Liver (tissue), 9 donors: ENCODE measurements around the gene ZNF669. TPM values are rescaled to one million over a fixed set of nuclear protein-coding genes. Genes with fewer than 3 reads are reported as not detected.
"Not testable (repeated sequence)": the region's sequence is repeated elsewhere in the genome, so short reads cannot be mapped to it uniquely, and the experiment has no call there.

Experiments
- DNase-seq: peaks from one replicate; pipeline ENCODE4 v3.0.0-alpha.2; 2017; ENCODE audit warnings: low spot score
- H3K27ac ChIP-seq, 2 donors: one replicate each; pipeline ENCODE4 v1.7.0; 2013; ENCODE audit warnings: inconsistent platforms in 2 of 2, low read length in 2 of 2, control low read depth in 1 of 2, low read depth in 1 of 2, mild to moderate bottlenecking in 1 of 2
- H3K27me3 ChIP-seq, 4 donors: one replicate each; pipeline versions ENCODE4 v1.6.1 to v1.7.0; 2013; ENCODE audit warnings: low read length in 3 of 4, inconsistent platforms in 1 of 4, mild to moderate bottlenecking in 1 of 4, moderate library complexity in 1 of 4; ENCODE audit not compliant: control insufficient read depth in 4 of 4, insufficient read depth in 4 of 4
- H3K36me3 ChIP-seq, 4 donors: one replicate each; pipeline versions ENCODE4 v1.6.1 to v1.7.0; 2013; ENCODE audit warnings: low read length in 3 of 4, mild to moderate bottlenecking in 3 of 4, low read depth in 1 of 4, moderate library complexity in 1 of 4; ENCODE audit not compliant: control insufficient read depth in 4 of 4, insufficient read depth in 3 of 4
- H3K4me1 ChIP-seq, 4 donors: one replicate each; pipeline versions ENCODE4 v1.6.1 to v1.7.0; 2013; ENCODE audit warnings: low read length in 3 of 4, mild to moderate bottlenecking in 3 of 4, moderate library complexity in 1 of 4; ENCODE audit not compliant: control insufficient read depth in 4 of 4, insufficient read depth in 4 of 4
- H3K4me3 ChIP-seq, 3 donors: one replicate each; pipeline versions ENCODE4 v1.6.1 to v1.7.0; 2013; ENCODE audit warnings: low read length in 3 of 3, control low read depth in 1 of 3, low read depth in 1 of 3, mild to moderate bottlenecking in 1 of 3
- H3K9ac ChIP-seq, 2 donors: one replicate each; pipeline ENCODE4 v1.7.0; 2013; ENCODE audit warnings: low read length in 2 of 2, mild to moderate bottlenecking in 2 of 2, moderate library complexity in 2 of 2, control low read depth in 1 of 2, low read depth in 1 of 2
- H3K9me3 ChIP-seq, 4 donors: one replicate each; pipeline versions ENCODE4 v1.6.1 to v1.7.0; 2013; ENCODE audit warnings: low read length in 3 of 4; ENCODE audit not compliant: control insufficient read depth in 4 of 4
- EGR1 ChIP-seq, 2 donors: IDR thresholded peaks; 2 replicates each; pipeline ENCODE4 v1.6.1; 2016 to 2018; ENCODE audit warnings: antibody characterized with exemption in 2 of 2, low read depth in 2 of 2
- FOXA1 ChIP-seq: IDR thresholded peaks from 2 replicates; pipeline ENCODE4 v1.6.1; 2016; ENCODE audit warnings: antibody characterized with exemption
- FOXA2 ChIP-seq: IDR thresholded peaks from 2 replicates; pipeline ENCODE4 v1.6.1; 2016; ENCODE audit warnings: antibody characterized with exemption
- GABPA ChIP-seq, 2 donors: IDR thresholded peaks in 1 of 2; conservative IDR thresholded peaks in 1 of 2; 2 replicates each; pipeline ENCODE4 v1.6.1; 2016; ENCODE audit warnings: antibody characterized with exemption in 2 of 2, mild to moderate bottlenecking in 1 of 2, moderate library complexity in 1 of 2
- RXRA ChIP-seq, 2 donors: IDR thresholded peaks; 2 replicates each; pipeline ENCODE4 v1.6.1; 2017 to 2018; ENCODE audit warnings: antibody characterized with exemption in 2 of 2, mild to moderate bottlenecking in 1 of 2
- SP1 ChIP-seq: IDR thresholded peaks from 2 replicates; pipeline ENCODE4 v1.6.1; 2018; ENCODE audit warnings: antibody characterized with exemption, mild to moderate bottlenecking
- TAF1 ChIP-seq: conservative IDR thresholded peaks from 2 replicates; pipeline ENCODE4 v1.6.1; 2016; ENCODE audit warnings: antibody characterized with exemption, mild to moderate bottlenecking
- YY1 ChIP-seq: IDR thresholded peaks from 2 replicates; pipeline ENCODE4 v1.6.1; 2016; ENCODE audit warnings: antibody characterized with exemption, mild to moderate bottlenecking
- WGBS: extraction: QIAGEN DNeasy Blood & Tissue Kit; methylation state at CpG from one replicate; pipeline ENCODE4 v1.1.7; 2013; 5-methylcytosine and 5-hydroxymethylcytosine counted together
- polyA plus RNA-seq, 2 donors: library from polyadenylated mRNA; stranded (reverse) in 1 of 2; unstranded in 1 of 2; fragments of 200-250 nt in 1 of 2; fragments of >200 nt in 1 of 2; fragmentation: Nextera tagmentation in 1 of 2; extraction: Ambion mirVana in 1 of 2; gene quantifications; one replicate each; pipeline versions ENCODE4 v1.2.1 to v1.2.3, GENCODE V29; 2013 to 2015
- total RNA-seq, 2 donors: library from RNA; depleted of rRNA; stranded (reverse); fragments of >200 nt; gene quantifications; one replicate each; pipeline ENCODE4 v1.2.3, GENCODE V29; 2014
- TF ChIP-seq, protein P1 (sequence below): IDR thresholded peaks from 2 replicates; pipeline ENCODE4 v1.6.1; 2016; ENCODE audit warnings: antibody characterized with exemption
- TF ChIP-seq, protein P2 (sequence below): fragments of 150-350 bp; IDR thresholded peaks from 2 replicates; pipeline ENCODE4 v1.5.1; 2017; ENCODE audit warnings: improper control_type of control experiment, low read depth, low read length; ENCODE audit not compliant: missing input control
- TF ChIP-seq, protein P3 (sequence below): IDR thresholded peaks from 2 replicates; pipeline ENCODE4 v1.6.1; 2016; ENCODE audit warnings: antibody characterized with exemption
- donor health status: healthy.
- donor health status: healthy.
- donor health status: healthy.
- donor health status: healthy.
- donor health status: healthy.

Gene ZNF669
- total and polyA plus RNA-seq, 4 donors = 1.2 to 4.2 (median 2.2) TPM

DNA sequence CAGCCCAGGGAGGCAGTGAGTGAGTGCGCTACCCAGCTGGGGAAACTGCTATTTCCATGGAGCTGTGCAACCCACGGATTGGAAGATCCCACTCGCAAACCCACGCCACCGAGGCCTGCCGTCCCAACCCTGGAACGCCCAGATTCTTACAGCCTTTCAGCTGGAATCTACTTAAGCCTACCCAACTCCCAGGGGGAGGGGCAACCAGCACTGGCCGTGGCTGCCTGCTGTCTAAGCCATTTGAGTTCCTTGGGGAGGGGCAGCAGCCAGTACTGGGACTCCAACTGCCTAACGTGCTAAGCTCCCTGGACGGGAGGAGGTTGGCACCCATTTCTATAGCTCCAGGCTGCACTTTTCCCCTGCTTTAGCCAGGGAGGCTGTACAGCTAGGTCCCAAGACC lies 27.1 kb upstream of the ZNF669 start (continued):
- TF ChIP-seq, protein P1, sequence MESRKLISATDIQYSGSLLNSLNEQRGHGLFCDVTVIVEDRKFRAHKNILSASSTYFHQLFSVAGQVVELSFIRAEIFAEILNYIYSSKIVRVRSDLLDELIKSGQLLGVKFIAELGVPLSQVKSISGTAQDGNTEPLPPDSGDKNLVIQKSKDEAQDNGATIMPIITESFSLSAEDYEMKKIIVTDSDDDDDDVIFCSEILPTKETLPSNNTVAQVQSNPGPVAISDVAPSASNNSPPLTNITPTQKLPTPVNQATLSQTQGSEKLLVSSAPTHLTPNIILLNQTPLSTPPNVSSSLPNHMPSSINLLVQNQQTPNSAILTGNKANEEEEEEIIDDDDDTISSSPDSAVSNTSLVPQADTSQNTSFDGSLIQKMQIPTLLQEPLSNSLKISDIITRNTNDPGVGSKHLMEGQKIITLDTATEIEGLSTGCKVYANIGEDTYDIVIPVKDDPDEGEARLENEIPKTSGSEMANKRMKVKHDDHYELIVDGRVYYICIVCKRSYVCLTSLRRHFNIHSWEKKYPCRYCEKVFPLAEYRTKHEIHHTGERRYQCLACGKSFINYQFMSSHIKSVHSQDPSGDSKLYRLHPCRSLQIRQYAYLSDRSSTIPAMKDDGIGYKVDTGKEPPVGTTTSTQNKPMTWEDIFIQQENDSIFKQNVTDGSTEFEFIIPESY = no peak
- TF ChIP-seq SP1 = no peak

DNA sequence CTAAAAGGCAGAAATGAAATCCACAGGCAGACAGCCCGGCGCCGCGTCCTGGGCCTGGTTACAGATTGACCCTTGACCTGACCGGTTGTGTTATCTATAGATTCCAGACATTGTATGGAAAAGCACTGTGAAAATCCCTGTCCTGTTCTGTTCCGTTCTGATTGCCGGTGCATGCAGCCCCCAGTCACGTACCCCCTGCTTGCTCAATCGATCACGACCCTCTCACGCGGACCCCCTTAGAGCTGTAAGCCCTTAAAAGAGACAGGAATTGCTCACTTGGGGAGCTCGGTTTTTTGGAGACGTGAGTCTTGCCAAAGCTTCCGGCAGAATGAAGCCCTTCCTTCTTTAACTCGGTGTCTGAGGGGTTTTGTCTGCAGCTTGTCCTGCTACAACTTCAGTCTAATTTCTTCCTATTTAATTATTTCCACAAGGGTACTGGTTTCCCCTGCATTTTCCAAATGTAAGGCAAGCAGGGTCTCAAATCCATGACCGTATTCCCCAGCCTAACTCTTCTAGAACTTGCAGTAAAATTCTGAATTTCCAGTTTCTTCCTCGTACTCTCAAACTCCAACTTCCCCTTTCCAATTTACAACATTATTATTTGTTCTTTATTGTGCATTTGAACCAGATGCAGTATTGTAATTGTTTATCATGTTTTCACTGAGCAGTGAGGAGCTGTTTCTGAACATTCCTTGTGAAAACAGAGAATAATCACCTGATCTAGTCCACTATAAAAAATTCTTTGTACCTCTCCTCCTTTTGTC lies 23.5 kb upstream of the ZNF669 start:
- not testable (repeated sequence) for H3K9ac ChIP-seq

DNA sequence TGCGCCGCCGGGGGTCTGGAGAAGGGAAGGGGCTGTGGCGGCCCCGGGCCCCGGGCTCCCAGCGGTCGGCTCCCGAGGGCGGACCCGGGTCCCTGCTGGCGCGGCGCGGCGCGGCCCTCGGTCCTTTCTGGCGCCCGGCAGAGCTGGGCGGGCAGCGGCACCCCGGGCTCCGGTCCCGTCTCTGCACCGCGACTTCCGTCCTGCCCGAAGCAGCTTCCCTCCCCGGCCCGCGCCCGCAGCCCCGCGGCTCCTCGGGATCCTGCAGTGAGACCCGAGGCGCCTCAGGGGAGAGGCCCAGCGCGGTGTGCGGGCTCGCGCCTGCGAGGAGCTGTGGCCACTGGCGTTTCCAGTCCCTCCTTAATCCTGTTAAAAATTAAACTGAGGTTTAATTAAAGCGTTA lies 22.4 kb upstream of the ZNF669 start:
- H3K4me3 ChIP-seq, H3K4me1 ChIP-seq, H3K27ac ChIP-seq, H3K27me3 ChIP-seq, DNase-seq, H3K36me3 ChIP-seq, H3K9ac ChIP-seq: not testable (repeated sequence)
- peaks cover under 1 to 12% (median 9%) of the 10 kb centered on the region in 4 donors for H3K9me3 ChIP-seq
- no CpG with 5 or more reads among the region's 46 CpGs for WGBS

More for the DNA sequence above, 23.5 kb upstream of the ZNF669 start:
- peaks cover 3 to 16% (median 12%) of the 10 kb centered on the region in 4 donors for H3K9me3 ChIP-seq
- 53% methylated on average over 13 of the region's 18 CpGs for WGBS
- not testable (repeated sequence) for H3K4me3 ChIP-seq, DNase-seq, H3K36me3 ChIP-seq, H3K27ac ChIP-seq, H3K4me1 ChIP-seq, H3K27me3 ChIP-seq

DNA sequence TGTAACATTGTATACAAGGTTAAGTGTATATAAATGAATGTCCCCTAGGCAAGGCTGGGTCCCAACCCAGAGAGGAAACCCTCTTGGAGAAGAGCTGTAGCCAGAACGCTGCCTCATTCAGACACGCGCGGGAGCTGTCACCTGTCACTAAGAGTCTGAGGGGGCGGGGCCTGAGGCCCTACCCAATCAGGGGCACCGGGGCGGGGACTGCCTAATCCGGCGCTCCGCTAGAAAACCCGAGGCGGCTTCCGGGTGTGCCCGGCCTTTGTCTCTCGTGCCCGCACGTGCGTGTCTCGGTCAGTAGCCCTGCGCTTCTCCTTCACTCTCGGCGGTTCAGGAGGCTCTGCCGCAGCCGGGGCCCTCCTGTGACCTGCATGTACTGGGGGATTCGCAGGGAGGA lies 22.0 kb upstream of the ZNF669 start:
- not testable (repeated sequence) for H3K36me3 ChIP-seq, H3K27me3 ChIP-seq, H3K9me3 ChIP-seq, DNase-seq, H3K9ac ChIP-seq, H3K27ac ChIP-seq, H3K4me1 ChIP-seq, H3K4me3 ChIP-seq
- no CpG with 5 or more reads among the region's 25 CpGs for WGBS

DNA sequence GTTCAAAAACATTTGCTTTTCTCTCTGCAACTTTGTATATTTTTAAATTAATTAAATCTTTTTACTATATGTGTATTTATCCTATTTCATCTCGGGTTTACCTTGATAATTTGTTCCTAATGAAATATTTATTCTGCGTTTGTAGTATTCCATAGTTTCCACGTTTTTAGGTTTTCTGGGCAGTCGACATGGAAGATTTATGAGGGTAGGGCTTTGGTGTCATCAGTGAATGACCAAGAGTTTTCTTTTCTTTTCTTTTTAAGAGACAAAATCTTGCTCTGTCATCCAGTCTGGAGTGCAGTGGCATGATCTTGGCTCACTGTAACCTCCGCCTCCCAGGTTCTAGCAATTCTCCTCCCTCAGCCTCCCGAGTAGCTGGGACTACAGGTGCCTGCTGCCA lies 17.2 kb upstream of the ZNF669 start:
- no peaks in the 10 kb centered on the region for H3K4me1 ChIP-seq
- no peak for DNase-seq
- H3K36me3 ChIP-seq = no peaks in the 10 kb centered on the region
- H3K27ac ChIP-seq = no peak overlapping the region
- H3K9ac ChIP-seq = no peak overlapping the region
- H3K9me3 ChIP-seq = peaks cover 0 to 4% (median 2%) of the 10 kb centered on the region in 4 donors
- H3K27me3 ChIP-seq = no peaks in the 10 kb centered on the region
- no peak overlapping the region for H3K4me3 ChIP-seq
- WGBS = 77% methylated on average over 6 of the region's 6 CpGs
- TF ChIP-seq, protein P1 = no peak
- TF ChIP-seq GABPA (IDR thresholded peaks at IDR 0.05 in 1 of 2, conservative IDR thresholded peaks at IDR 0.05 in 1 of 2) = no peak
- TF ChIP-seq FOXA1 = no peak
- TF ChIP-seq RXRA (IDR thresholded peaks at IDR 0.05) = no peak
- TF ChIP-seq, protein P2, sequence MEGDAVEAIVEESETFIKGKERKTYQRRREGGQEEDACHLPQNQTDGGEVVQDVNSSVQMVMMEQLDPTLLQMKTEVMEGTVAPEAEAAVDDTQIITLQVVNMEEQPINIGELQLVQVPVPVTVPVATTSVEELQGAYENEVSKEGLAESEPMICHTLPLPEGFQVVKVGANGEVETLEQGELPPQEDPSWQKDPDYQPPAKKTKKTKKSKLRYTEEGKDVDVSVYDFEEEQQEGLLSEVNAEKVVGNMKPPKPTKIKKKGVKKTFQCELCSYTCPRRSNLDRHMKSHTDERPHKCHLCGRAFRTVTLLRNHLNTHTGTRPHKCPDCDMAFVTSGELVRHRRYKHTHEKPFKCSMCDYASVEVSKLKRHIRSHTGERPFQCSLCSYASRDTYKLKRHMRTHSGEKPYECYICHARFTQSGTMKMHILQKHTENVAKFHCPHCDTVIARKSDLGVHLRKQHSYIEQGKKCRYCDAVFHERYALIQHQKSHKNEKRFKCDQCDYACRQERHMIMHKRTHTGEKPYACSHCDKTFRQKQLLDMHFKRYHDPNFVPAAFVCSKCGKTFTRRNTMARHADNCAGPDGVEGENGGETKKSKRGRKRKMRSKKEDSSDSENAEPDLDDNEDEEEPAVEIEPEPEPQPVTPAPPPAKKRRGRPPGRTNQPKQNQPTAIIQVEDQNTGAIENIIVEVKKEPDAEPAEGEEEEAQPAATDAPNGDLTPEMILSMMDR = no peak
- no peak for TF ChIP-seq TAF1
- no peak for TF ChIP-seq YY1
- TF ChIP-seq FOXA2 = no peak
- TF ChIP-seq, protein P3, sequence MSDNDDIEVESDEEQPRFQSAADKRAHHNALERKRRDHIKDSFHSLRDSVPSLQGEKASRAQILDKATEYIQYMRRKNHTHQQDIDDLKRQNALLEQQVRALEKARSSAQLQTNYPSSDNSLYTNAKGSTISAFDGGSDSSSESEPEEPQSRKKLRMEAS = no peak
- TF ChIP-seq EGR1 (IDR thresholded peaks at IDR 0.05; ENCODE audit: low read depth in 2 of 2) = no peak
